HepG2 (cell line): Measurements from ENCODE around the gene SLC25A43.

Source experiments
- CTCF ChIP-seq: sonication (generic); formaldehyde crosslinking; IDR thresholded peaks from 2 replicates; pipeline ENCODE4 v1.5.0; 2020; ENCODE audit warnings: mild to moderate bottlenecking, missing genetic modification reagents, moderate library complexity
- IRF1 ChIP-seq: sonication (generic); formaldehyde crosslinking; IDR thresholded peaks from 2 replicates; pipeline ENCODE4 v1.4.0; 2020; ENCODE audit warnings: low read depth, mild to moderate bottlenecking, missing genetic modification reagents
- REST ChIP-seq, 2 experiments: IDR thresholded peaks; 2 replicates each; pipeline ENCODE4 v1.6.1; 2011 to 2012; ENCODE audit warnings: low read length in 2 of 2, borderline replicate concordance in 1 of 2, low read depth in 1 of 2, mild to moderate bottlenecking in 1 of 2, moderate library complexity in 1 of 2
- RFX5 ChIP-seq: IDR thresholded peaks from 2 replicates; pipeline ENCODE4 v1.6.1; 2011; ENCODE audit warnings: low read depth, low read length, improper control_type of control experiment

GRCh38 chrX:119429471-119429870 is 30.3 kb downstream of the SLC25A43 start:
- TF ChIP-seq REST (IDR thresholded peaks at IDR 0.05; ENCODE audit: borderline replicate concordance in 1 of 2, low read depth in 1 of 2, low read length in 2 of 2), result no peak
- TF ChIP-seq CTCF, result no peak
- TF ChIP-seq RFX5, result no peak
- no peak for TF ChIP-seq IRF1 (CRISPR knock-in tag)
